ENCODE measurements around the gene MRPL28.
A peak's percentile ranks its signal among the peaks of the same experiment; 100 is the strongest.

MRPL28 gene

DNA sequence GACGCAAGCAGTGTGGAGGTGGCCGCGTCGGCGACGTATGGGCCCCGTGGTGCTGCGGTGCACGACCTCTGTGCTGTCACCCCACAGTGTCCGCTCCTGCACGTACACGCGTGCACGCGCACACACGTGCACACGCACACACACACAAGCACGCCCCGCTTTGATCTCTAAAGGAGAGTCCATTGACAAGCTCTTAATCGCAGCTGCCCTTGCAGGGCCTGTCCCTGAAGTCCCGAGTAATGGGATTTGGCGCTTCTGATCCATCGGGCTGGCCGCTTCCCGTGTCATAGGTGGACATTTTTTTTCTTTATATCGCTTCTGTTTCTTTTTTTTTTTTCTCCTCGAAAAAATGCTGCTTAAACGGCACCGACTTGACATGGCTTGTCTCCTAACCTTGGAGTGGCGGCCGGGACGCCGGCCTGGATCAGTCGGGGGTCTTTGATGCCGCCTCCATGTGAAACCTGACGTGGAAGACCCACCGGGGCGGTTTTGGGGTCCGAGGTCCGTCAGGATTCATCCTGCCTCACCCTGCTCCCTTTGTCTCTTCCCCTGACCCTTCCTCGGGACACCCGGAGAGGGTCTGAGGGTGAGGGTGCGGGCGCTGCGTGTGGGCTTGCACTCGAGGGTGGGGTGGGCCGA is 9.5 kb downstream of the MRPL28 start:
- no peaks in the 10 kb centered on the region for H3K9me3 ChIP-seq (ENCODE audit: control insufficient read depth, insufficient read depth, low read length)
- no peak overlapping the region for H3K4me3 ChIP-seq (ENCODE audit: low read depth, low read length)
- H3K4me1 ChIP-seq (ENCODE audit: control insufficient read depth, insufficient read depth, low read length) = no peaks in the 10 kb centered on the region
- H3K27me3 ChIP-seq (ENCODE audit: control insufficient read depth, insufficient read depth, low read length) = no peaks in the 10 kb centered on the region
- no peaks in the 10 kb centered on the region for H3K36me3 ChIP-seq (ENCODE audit: control insufficient read depth, insufficient read depth, low read length)
- H3K9ac ChIP-seq (ENCODE audit: low read depth, low read length) = no peak overlapping the region

DNA sequence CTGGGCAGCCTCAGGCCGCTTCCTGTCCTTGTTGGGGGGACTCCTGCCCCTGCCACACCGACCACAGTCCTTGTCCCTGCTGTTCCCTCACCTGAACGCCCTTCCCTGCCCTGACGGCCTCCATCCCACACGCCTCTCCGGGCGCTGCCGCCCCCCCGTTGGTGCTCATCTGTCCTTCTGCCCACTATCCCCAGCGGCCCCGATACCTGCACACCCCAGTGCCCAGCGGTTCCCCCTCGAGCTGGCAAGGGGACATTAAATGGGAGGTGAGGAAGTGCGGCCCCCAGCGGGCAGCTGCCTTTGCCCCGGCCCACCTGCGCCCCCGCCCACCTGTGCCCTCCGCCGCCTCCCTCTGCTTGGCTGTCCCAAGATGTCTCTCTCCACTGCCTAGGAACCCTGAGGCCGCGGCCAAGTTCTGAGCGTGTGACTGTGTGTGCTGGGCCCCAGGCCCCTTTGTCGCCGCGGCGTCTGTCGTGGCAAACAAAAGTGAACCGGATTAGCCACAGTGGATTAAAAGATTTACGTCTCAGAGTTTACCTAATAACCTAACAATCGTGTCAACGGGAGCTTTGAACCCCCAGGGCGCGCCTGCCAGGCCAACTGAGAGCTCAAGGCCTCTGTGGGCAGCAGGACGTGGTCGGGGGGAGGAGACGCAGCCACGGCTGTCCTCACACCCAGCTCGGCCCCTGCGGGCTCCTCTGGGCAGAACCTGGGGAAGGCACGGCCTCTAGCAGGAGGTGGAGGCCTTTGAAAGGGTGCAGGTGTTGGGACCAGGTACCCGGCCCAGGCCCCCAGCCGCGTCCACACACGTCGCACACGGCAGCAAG is 10.3 kb downstream of the MRPL28 start:
- no peaks in the 10 kb centered on the region for H3K4me1 ChIP-seq (ENCODE audit: control insufficient read depth, insufficient read depth, low read length)
- no peak overlapping the region for H3K9ac ChIP-seq (ENCODE audit: low read depth, low read length)
- H3K4me3 ChIP-seq (ENCODE audit: low read depth, low read length) = no peak overlapping the region
- no peaks in the 10 kb centered on the region for H3K27me3 ChIP-seq (ENCODE audit: control insufficient read depth, insufficient read depth, low read length)
- H3K9me3 ChIP-seq (ENCODE audit: control insufficient read depth, insufficient read depth, low read length) = no peaks in the 10 kb centered on the region
- H3K36me3 ChIP-seq (ENCODE audit: control insufficient read depth, insufficient read depth, low read length) = no peaks in the 10 kb centered on the region

DNA sequence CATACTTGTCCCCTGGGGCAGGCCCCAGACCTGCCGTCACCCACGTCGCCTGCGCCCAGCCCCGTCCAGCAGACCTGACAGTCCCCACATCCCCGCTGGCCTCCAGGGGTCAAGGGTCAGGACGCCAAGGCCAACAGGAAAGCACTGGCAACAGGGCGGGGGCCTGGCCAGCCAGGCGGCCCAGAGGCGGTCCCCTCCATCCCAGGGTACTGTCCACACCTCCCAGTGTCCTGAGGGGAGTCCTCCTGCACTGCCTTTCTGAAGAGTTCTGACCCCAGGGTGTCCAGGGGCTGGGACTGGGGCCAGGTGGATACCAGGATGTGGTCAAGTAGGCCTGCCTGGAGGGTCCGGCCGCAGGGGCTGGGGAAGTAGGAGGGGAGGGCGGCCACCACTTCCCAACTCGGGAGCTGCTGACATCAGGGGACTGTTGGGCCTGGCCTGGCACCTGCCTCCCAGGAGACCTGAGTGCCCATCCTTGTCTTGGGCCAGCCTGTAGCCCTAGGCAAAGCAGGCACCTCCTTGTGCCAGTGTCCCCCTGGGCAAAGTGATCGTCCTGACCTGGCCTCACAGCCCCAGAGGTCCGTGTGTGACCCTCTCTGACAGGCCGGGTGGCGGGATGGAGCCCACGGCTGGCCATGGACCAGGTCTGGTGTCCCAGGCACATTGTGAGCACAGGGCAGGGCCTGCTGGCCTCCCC is 11.1 kb downstream of the MRPL28 start:
- Histone ChIP-seq H3K9me3 (ENCODE audit: control insufficient read depth, insufficient read depth, low read length) (no peaks in the 10 kb centered on the region), H3K27me3 (ENCODE audit: control insufficient read depth, insufficient read depth, low read length) (no peaks in the 10 kb centered on the region), H3K9ac (ENCODE audit: low read depth, low read length) (no peak overlapping the region), H3K36me3 (ENCODE audit: control insufficient read depth, insufficient read depth, low read length) (no peaks in the 10 kb centered on the region), H3K4me1 (ENCODE audit: control insufficient read depth, insufficient read depth, low read length) (no peaks in the 10 kb centered on the region), H3K4me3 (ENCODE audit: low read depth, low read length) (no peak overlapping the region)

DNA sequence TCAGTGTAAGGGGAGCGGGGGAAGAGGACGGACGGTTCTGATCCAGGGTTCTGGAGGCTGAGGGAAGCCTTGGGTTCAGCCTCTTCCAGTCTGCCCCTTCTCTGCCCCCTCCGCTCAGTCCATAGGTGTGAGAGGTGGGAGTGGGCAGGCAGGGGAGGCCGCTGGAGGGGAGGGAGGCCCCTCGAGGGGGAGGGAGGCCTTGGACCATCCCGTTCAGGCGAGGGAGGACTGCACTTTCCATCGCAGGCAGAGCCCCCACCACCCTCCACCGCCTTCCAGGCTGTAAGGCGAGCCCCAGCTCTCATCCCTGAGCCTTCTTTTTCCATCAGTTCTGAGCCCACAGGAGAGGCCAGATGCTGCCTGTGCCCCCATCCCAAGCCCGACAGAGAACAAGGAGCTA is 13.6 kb downstream of the MRPL28 start:
- Histone ChIP-seq H3K4me3 (ENCODE audit: low read depth, low read length) (no peak overlapping the region), H3K4me1 (ENCODE audit: control insufficient read depth, insufficient read depth, low read length) (no peaks in the 10 kb centered on the region), H3K9ac (ENCODE audit: low read depth, low read length) (no peak overlapping the region), H3K9me3 (ENCODE audit: control insufficient read depth, insufficient read depth, low read length) (no peaks in the 10 kb centered on the region), H3K27me3 (ENCODE audit: control insufficient read depth, insufficient read depth, low read length) (no peaks in the 10 kb centered on the region), H3K36me3 (ENCODE audit: control insufficient read depth, insufficient read depth, low read length) (no peaks in the 10 kb centered on the region)

DNA sequence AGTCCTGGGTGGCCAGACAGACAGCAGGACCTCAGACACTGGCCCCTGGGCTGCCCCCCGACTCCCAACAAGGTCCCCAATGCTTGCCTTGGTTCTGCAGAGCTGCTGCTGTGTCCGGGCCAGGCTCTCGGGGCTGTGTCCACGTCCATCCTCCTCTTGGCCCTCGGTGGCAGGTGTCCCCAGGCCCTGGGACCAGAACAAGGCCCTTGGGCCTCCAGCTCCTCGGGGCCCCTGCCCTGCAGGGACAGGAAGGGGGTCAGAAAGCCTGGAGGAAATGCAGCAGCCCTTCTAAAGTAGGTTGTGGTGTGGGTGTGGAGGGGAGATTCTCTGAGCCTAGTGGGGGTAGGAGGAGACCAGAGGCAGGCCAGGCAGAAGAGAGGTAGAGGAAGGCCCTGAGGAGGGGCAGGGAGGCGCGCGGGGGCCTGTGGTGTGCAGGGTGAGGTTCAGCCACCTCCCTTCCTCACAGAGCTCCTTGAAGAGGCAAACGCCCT is 15.3 kb downstream of the MRPL28 start:
- no peak overlapping the region for H3K4me3 ChIP-seq (ENCODE audit: low read depth, low read length)
- no peak overlapping the region for H3K9ac ChIP-seq (ENCODE audit: low read depth, low read length)

DNA sequence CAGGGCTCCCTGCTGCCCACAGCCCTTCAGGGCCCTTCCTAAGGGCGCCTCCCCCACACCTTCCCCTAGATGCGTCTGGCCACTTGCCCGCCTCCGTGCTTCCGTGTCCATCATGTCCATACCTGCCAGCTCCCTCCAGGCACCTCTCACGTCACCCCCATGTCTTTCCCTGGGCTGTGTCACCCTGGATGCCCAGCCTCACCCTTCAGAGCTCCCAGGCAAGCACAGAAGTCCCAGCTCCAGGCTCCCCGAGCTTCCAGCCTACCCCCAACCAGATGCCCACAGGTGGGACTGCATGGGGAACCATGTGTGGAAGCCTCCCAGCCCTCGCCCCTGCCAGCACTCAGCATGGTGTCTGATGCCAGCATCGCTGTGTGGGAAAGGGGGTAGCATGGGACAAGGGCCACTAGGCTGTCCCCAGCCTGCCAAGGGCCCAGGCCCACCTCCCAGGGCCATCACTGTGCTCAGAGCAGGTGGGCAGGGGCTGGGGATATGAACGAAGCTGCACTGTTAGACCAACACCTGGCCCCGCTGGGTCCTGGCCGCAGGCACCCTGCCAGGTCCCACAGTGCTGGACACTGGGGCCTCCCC is 16.0 kb downstream of the MRPL28 start:
- Histone ChIP-seq H3K9me3 (ENCODE audit: control insufficient read depth, insufficient read depth, low read length) (no peaks in the 10 kb centered on the region), H3K36me3 (ENCODE audit: control insufficient read depth, insufficient read depth, low read length) (no peaks in the 10 kb centered on the region), H3K4me3 (ENCODE audit: low read depth, low read length) (no peak overlapping the region), H3K27me3 (ENCODE audit: control insufficient read depth, insufficient read depth, low read length) (no peaks in the 10 kb centered on the region), H3K9ac (ENCODE audit: low read depth, low read length) (no peak overlapping the region), H3K4me1 (ENCODE audit: control insufficient read depth, insufficient read depth, low read length) (no peaks in the 10 kb centered on the region)

More for the DNA sequence above, 15.3 kb downstream of the MRPL28 start:
- H3K36me3 ChIP-seq (ENCODE audit: control insufficient read depth, insufficient read depth, low read length) = no peaks in the 10 kb centered on the region
- no peaks in the 10 kb centered on the region for H3K27me3 ChIP-seq (ENCODE audit: control insufficient read depth, insufficient read depth, low read length)
- no peaks in the 10 kb centered on the region for H3K9me3 ChIP-seq (ENCODE audit: control insufficient read depth, insufficient read depth, low read length)
- H3K4me1 ChIP-seq (ENCODE audit: control insufficient read depth, insufficient read depth, low read length) = no peaks in the 10 kb centered on the region

DNA sequence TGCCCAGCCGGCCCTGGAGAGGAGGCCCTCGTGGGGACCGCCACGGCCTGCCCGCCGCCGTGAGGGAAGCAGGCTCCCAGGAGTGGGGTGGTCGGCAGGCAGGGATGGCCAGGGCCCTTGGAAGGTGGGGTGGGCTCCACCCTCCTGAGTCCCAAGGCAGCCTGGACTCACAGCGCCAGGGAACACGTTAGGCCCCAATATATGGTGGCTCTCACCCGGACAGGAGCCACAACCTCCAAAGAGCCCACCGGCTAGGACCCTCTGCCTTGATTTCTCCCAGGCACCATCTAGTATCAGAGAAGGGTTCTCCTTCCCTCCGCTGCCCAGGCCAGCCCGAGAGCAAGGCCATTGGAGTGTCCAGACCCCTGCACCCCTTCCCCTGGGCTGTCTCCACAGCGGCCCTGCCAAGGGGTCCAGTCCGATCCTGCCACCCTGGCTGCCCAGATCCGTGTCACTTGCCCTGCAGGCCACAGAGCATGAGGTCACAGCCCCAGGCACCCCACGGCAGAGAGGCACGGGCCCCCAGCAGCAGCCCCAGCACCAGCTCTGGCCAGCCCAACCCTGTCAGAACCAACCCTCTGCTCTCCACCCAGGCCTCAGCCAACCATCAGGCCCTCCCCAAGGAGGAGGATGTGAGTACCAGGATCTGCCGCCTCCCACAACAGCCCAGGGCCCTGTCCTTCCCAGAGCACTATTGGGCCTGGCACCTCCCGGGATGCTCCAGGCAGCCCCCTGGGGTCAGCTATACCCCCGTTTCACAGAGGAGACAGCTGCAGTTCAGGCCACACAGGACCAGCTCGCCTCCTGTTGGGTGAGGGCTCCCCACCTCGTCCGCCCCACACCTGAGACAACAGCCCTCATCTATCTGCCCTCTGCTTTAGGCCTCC is 16.7 kb downstream of the MRPL28 start:
- H3K9ac ChIP-seq (ENCODE audit: low read depth, low read length) = peak overlapping the region; percentile 47
- H3K4me3 ChIP-seq (ENCODE audit: low read depth, low read length) = peak overlapping the region; percentile 47
- H3K27me3 ChIP-seq (ENCODE audit: control insufficient read depth, insufficient read depth, low read length) = no peaks in the 10 kb centered on the region
- H3K9me3 ChIP-seq (ENCODE audit: control insufficient read depth, insufficient read depth, low read length) = no peaks in the 10 kb centered on the region
- no peaks in the 10 kb centered on the region for H3K4me1 ChIP-seq (ENCODE audit: control insufficient read depth, insufficient read depth, low read length)
- no peaks in the 10 kb centered on the region for H3K36me3 ChIP-seq (ENCODE audit: control insufficient read depth, insufficient read depth, low read length)

DNA sequence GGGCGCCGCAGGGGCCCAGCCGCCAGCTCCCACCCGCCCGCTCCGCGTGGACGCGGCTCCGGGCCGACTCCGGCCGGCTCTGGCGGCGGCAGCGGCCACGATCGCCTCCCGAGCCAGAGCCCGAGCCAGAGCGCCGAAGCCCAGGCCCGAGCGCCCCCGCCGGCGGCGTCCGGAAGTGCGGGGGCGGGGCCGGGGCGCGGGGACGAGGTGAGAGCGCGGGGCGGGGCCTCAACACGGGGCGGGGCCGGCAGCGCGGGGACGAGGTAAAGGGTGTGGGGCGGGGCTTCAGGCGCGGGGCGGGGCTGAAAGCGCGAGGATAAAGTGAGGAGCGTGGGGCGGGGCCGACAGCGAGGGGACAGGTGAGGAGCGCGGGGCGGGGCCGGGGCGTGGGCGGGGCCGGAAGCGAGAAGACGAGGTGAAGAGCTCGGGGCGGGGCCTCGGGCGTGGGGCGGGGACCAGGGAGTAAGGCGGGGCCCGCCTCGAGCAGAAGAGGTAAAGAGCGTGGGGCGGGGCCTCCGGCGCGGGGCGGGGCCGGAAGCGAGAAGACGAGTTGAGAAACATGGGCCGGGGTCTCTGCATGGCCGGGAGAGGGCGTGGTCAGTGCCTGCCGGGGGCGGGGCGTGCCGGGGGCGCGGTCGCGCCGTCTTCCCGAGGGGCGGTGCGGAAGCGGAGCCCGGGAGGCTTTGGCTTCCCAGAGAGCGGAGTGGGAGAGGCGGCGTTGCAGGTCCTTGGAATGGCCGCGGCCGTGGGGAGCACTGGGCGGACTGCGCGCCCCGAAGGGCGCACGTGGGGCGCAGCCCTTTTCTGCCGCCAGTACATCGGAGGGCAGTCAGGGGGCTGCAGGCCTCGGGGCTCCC is 17.6 kb downstream of the MRPL28 start, which contains the start of gene AXIN1:
Gene AXIN1 (minus strand): TSS at position 177 of the 857 bp plus-strand sequence. CDS start 5,698 bp downstream, outside the sequence.
- H3K9me3 ChIP-seq (ENCODE audit: control insufficient read depth, insufficient read depth, low read length) = no peaks in the 10 kb centered on the region
- peak within 1 kb of the TSS; percentile 58 for H3K4me3 ChIP-seq (ENCODE audit: low read depth, low read length)
- no peaks in the 10 kb centered on the region for H3K4me1 ChIP-seq (ENCODE audit: control insufficient read depth, insufficient read depth, low read length)
- H3K36me3 ChIP-seq (ENCODE audit: control insufficient read depth, insufficient read depth, low read length) = no peaks in the 10 kb centered on the region
- peak within 1 kb of the TSS; percentile 47 for H3K9ac ChIP-seq (ENCODE audit: low read depth, low read length)
- H3K27me3 ChIP-seq (ENCODE audit: control insufficient read depth, insufficient read depth, low read length) = no peaks in the 10 kb centered on the region

DNA sequence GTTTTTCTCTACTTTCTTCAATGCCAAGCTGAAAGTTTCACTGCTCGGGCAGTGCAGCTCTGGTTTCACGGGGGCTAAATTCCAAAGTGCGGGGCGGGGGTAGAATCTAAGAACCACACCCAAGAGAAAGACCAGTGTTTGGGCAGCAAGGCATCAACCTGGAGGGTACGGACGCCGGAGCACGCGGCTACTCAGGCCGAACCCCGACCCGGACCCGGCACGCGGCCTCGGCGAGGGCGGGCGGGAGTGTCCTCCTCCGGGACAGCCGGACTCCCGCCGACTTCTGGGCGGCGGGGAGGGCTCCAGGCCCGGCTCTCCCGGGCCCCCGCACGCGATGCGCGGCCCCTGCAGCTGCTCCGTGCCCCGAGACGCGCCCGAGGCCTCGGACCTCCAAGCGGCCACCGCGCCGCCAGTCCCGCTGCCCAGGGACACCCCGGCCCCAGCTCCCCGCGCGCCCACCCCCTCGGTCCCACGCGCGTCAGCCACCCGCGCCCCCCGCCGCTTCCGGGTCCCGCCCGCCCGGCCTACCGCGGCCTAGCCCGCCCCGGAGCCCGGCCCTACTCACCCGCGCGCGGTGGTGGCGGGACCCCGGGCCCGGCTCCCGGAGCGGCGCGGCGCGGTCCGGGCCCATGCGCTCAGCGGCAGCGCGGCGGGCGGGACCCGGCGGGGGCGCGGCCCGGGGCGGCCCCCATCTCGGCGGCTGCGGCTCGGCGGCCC is 18.4 kb downstream of the MRPL28 start:
- Histone ChIP-seq H3K27me3 (ENCODE audit: control insufficient read depth, insufficient read depth, low read length) (no peaks in the 10 kb centered on the region), H3K9ac (ENCODE audit: low read depth, low read length) (no peak overlapping the region), H3K9me3 (ENCODE audit: control insufficient read depth, insufficient read depth, low read length) (no peaks in the 10 kb centered on the region), H3K36me3 (ENCODE audit: control insufficient read depth, insufficient read depth, low read length) (peaks cover under 1% of the 10 kb centered on the region), H3K4me3 (ENCODE audit: low read depth, low read length) (peak overlapping the region; percentile 58), H3K4me1 (ENCODE audit: control insufficient read depth, insufficient read depth, low read length) (no peaks in the 10 kb centered on the region)

DNA sequence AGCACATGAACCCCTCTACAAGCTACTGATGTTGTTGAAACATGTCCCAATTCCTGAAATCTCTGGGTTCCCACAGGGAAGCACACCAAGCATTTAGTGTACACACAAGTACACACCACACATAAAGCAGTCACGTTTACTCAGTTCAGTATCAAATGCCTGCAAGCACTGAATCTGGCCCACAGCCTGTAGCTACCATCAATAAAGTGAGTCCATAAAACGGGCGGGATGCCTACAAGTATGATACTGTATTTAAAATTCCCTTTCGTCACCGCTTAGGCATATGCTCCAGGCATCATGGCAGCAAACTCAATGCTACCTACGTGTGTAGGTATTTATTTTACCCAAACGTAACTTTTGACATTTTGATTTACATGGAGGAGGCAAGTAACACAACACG is 20.1 kb downstream of the MRPL28 start:
- Histone ChIP-seq H3K36me3 (ENCODE audit: control insufficient read depth, insufficient read depth, low read length) (peaks cover 12% of the 10 kb centered on the region), H3K9ac (ENCODE audit: low read depth, low read length) (peak overlapping the region; percentile 65), H3K4me1 (ENCODE audit: control insufficient read depth, insufficient read depth, low read length) (no peaks in the 10 kb centered on the region), H3K4me3 (ENCODE audit: low read depth, low read length) (no peak overlapping the region), H3K9me3 (ENCODE audit: control insufficient read depth, insufficient read depth, low read length) (no peaks in the 10 kb centered on the region), H3K27me3 (ENCODE audit: control insufficient read depth, insufficient read depth, low read length) (no peaks in the 10 kb centered on the region)
